ENCODE data around the gene IRX6.

Gene IRX6

DNA sequence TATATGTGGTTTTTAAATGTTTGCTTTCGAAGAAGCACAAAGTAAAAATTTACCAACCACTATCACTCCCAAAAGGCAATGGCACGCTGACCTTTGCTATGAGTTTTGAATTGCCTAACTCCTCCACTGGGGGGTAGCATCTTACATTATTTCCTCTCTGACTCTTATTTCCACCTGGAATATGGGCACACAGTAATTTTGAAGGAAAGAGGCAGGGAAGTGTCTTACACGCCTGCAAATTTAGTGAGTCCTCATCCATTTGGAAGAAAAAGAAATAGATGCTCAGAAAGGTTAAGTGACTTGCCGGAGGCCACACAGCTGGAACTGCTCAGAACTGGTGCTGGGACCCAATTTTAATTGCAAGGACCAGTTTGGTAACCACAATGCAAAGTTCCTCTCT, 29.9 kb upstream of the IRX6 start:
- no peak for DNase-seq (ENCODE audit: low spot score)

DNA sequence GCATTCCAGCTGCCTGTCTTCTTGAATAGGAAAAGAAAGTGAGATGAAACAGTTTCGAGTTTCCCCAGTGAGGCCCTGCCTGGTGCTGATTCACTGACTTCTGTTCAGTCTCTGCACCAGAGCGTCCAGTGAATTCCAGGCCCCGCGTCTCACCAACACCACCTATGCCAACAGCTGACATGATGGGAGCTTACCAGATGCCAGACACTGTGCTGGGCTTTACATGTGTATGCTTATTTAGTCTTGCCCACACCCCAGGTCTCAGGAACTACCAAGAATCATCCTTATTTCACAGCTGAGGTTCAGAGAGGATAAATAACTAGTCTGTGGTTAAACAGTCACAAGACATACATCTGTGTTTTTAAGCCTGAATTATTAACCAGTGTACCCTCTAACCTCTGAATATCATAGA, 29.1 kb upstream of the IRX6 start:
- no peak for DNase-seq (ENCODE audit: low spot score)
- Histone ChIP-seq H3K27ac (no peak overlapping the region), H3K4me3 (no peak overlapping the region)
- TF ChIP-seq, protein P1, sequence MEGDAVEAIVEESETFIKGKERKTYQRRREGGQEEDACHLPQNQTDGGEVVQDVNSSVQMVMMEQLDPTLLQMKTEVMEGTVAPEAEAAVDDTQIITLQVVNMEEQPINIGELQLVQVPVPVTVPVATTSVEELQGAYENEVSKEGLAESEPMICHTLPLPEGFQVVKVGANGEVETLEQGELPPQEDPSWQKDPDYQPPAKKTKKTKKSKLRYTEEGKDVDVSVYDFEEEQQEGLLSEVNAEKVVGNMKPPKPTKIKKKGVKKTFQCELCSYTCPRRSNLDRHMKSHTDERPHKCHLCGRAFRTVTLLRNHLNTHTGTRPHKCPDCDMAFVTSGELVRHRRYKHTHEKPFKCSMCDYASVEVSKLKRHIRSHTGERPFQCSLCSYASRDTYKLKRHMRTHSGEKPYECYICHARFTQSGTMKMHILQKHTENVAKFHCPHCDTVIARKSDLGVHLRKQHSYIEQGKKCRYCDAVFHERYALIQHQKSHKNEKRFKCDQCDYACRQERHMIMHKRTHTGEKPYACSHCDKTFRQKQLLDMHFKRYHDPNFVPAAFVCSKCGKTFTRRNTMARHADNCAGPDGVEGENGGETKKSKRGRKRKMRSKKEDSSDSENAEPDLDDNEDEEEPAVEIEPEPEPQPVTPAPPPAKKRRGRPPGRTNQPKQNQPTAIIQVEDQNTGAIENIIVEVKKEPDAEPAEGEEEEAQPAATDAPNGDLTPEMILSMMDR (IDR thresholded peaks at IDR 0.05), result no peak

More for the DNA sequence above, 29.9 kb upstream of the IRX6 start:
- TF ChIP-seq, protein P1 (IDR thresholded peaks at IDR 0.05), result no peak
- Histone ChIP-seq H3K4me3 (no peak overlapping the region), H3K27ac (no peak overlapping the region)

DNA sequence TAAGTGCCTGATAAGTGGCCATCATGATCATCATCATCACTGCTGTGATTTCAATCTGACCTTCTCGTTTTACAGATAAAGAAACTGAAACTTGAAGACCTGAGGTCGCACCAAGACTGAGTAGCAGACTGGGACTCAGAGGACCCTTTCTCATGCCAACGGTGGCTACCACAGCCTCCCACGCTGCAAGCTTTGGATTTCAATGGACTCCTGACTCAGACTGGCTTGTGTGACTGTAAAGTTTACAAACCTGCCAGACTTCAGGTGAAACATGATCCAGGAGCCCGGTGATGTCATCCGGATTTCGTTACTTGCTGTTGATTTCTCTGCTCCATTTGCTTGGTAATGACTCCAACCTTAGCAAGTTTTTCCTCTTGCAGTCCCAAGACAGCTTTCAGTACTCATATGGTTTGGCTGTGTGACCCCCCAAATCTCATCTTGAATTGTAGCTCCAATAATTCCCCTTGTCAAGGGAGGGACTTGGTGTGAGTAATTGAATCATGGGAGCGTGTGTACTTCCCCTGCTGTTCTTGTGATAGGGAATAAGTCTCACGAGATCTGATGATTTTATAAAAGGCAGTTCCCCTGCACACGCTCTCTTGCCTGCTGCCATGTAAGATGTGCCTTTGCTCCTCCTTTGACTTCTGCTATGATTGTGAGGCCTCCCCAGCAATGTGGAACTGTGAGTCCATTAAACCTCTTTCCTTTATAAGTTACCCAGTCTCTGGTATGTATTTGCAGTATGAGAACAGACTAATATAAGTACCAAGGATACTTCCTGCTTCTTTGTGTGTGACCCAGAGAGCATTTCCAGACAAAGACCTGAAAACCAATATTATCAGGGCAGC, 26.7 kb upstream of the IRX6 start:
- Histone ChIP-seq H3K27ac (no peak overlapping the region), H3K4me3 (no peak overlapping the region)
- TF ChIP-seq, protein P1 (IDR thresholded peaks at IDR 0.05), result no peak
- DNase-seq (ENCODE audit: low spot score), result no peak

DNA sequence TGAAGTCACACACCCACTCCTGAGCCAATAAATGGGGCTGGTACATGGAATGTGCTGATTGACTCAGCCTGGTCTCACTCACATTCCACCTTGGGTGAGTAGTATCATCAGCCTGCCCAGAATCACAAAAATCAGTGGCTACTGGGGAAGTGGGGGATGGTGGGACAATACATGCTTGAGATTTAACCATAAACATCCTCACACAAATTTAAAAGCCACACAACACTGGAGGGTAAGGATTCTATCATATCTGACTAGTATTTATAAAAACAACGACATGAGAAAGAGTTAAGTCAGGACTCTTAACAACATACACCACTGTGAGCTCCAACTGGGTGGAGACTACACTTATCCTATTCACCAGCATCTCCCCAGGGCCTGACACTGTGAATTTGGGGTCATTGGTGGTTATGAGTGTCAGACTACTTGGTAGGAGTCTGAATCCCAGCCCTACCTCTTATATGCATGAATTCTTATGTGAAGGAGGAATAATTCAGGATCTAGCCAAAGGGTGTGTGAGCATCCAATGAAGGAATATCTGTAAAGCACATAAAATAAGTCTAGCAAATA, 26.0 kb upstream of the IRX6 start:
- H3K4me3 ChIP-seq, result no peak overlapping the region
- no peak overlapping the region for H3K27ac ChIP-seq
- no peak for DNase-seq (ENCODE audit: low spot score)
- TF ChIP-seq, protein P1 (IDR thresholded peaks at IDR 0.05), result no peak

DNA sequence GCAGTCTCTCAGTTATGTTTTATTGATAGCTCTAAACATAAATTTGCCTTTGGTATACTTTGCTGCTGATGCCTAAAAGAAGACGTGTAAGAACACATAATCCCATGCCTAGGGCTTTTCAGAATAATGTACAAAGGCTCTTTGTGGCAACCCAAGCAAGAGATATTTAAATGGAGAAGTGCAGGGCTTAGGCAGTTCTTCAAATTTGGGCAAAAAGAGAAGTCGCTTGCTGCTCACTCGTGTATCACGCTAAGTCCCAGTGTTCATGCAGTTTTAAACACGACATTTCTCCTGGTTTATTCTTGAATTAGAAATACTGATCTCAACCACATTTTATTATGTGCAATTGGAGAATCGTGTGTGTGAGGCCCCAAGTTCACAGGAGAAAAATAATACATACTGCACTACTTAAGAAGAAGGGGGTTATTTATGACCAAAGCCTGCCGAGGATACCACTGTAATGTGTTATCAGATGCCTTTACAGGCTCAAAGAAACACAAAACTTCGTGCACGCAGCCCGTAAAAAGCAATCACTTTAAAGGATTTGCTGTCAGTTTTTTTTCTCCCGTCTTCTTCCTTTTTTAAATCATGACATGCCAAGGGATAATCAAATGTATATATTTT, 22.5 kb upstream of the IRX6 start:
- no peak for DNase-seq (ENCODE audit: low spot score)
- Histone ChIP-seq H3K4me3 (no peak overlapping the region), H3K27ac (no peak overlapping the region)
- TF ChIP-seq, protein P1 (IDR thresholded peaks at IDR 0.05), result no peak

DNA sequence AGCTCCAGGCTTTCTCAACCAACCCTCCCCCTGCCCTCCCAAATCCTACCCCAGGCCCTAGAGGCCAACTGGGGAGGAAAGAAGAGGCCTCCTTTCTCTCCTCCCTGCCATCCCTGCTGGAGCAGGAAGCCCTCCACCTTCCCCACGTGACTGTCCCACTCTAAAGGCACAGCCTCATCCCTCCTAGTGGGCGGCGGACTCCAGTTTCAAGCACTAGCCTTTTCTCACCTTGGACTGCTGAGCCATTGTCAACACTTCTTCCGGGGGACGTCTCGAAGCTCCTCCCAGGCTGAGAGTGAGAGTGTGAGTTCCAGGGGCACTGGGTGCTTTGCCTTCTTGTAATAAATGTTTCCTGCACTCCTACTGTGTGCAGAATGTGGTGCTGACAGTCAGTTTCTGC, 21.4 kb upstream of the IRX6 start:
- TF ChIP-seq, protein P1 (IDR thresholded peaks at IDR 0.05), result no peak

More for the DNA sequence above, 21.4 kb upstream of the IRX6 start:
- Histone ChIP-seq H3K27ac (no peak overlapping the region), H3K4me3 (no peak overlapping the region)
- no peak for DNase-seq (ENCODE audit: low spot score)

Measured in coronary artery (tissue), 2 donors.